Measurements from ENCODE around the gene GRK3.

Gene GRK3

GRCh38 chr22:25629613-25630012, 65.1 kb downstream of the GRK3 start:
- no peak for DNase-seq

DNA sequence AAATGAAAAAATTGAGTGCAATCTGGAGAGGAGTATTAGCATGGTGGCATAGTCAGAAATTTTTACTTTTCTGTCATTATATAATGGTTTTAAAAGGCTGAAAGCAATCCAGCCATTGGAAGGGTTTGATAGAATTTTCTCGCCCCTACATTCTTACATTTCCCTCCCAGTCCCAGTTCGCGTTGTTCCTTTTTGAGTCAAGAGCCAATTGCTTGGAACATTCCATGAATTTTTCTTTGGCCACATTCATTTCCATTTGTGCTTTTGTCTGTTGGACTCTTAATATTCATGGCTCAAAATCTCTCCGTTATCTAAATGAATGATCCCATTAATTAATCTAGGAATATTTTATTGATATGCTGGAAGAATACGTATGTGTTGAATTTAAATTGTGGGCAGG, 66.0 kb downstream of the GRK3 start:
- no peak for DNase-seq

GRCh38 chr22:25636323-25636722, 71.8 kb downstream of the GRK3 start:
- no peak for DNase-seq

GRCh38 chr22:25637032-25637431, 72.6 kb downstream of the GRK3 start:
- no peak for DNase-seq

DNA sequence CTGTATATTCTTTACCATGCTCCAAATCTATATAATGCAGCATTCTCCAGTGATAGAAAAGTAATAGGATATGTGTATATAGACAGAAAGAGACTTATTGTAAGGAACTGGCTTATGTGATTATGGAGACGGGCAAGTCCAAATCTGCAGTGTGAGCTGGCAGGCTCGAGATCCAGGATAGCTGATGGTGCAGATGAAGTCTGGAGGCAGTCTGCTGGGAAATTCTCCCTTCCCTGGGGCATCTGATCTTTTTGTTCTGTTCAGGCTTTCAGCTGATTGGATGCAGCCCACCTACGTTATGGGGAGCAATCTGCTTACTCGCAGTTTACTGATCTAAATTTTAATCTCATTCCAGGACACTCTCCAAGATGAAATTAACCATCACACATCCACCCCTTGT, 73.2 kb downstream of the GRK3 start:
- no peak for DNase-seq

GRCh38 chr22:25638638-25639037, 74.2 kb downstream of the GRK3 start:
- DNase-seq = no peak

DNA sequence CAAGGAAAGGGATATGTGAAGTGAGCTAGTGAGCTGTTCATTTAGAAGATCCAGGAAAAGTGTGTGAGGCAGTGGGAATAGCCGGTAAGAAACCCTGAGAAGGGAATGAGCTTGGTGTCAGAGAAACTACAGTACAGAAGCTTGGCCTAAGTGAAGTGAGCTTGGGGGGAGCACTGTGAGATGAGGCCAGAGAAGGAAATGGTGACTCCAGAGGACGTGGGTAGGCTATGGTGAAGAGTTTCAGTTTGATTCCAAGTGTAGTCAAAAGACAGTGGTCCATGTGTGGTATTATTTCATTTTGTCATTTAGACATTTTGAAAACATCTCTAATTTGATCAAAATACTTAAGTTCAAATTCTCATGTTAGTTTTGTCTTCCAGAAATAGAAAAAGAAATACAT, 77.2 kb downstream of the GRK3 start:
- no peak for DNase-seq

GRCh38 chr22:25643232-25644000, 78.9 kb downstream of the GRK3 start:
- no peak for DNase-seq

GRCh38 chr22:25644122-25644521, 79.6 kb downstream of the GRK3 start:
- no peak for DNase-seq

GRCh38 chr22:25645266-25645665, 80.8 kb downstream of the GRK3 start:
- DNase-seq = no peak

GRCh38 chr22:25645964-25646363, 81.5 kb downstream of the GRK3 start:
- DNase-seq = no peak

GRCh38 chr22:25650833-25651232, 86.4 kb downstream of the GRK3 start:
- no peak for DNase-seq

DNA sequence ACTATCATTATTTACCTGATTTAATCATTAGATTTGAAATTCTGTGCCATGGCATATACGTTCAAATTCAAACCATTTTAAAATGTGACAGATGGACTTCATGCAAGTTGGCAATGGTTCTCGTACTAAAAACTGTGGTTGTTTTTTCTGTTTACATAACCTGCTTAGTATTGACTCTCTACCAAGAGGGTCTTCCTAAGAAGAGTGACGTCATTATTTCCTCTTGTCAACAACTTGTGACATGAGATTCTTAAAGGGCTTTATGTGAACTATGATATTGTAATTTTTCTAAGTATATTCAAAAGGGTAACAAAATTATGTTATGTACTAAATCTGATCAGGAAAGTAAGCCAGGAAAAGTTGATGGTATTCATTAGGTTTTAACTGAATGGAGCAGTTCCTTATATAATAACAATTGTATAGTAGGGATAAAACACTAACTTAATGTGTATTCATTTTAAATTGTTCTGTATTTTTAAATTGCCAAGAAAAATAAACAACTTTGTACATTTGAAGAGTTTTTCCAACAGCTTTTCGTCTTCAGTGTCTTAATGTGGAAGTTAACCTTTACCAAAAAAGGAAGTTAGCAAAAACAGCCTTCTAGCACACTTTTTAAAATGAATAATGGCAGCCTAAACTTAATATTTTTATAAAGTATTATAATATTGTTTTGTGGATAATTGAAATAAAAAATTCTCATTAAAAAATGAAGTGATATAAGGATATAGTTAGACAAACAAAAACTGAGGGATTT, 87.0 kb downstream of the GRK3 start:
- no peak for DNase-seq

GRCh38 chr22:25654676-25655075, 90.2 kb downstream of the GRK3 start:
- DNase-seq = no peak

DNA sequence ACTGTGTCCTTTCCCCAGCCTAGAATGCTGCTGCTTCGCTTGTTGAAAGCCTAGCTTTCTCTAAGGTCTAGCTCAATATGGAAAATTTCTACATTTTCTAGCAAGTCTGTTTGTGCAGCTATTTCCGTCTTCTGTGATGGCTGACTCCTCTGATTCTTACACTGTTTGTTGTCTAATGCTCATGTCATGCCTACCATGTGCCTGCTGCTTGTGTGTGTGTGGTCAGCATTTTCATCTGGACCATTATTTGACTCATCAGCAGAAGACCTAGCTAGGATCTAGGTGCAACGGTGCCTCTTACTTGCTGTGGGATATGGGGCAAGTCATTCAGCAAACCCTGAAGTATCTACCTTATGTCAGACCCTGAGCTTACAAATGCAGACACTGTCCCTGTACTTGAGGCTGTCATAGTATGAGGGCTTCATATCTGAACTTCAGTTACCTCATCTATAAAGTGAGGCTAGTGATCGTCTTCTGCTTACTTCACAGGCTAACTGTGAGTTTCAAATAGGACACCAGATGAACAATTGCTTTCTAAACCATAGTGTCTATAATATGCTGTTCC, 91.0 kb downstream of the GRK3 start:
- no peak for DNase-seq

GRCh38 chr22:25656724-25657123, 92.2 kb downstream of the GRK3 start:
- DNase-seq = no peak

GRCh38 chr22:25658633-25659032, 94.2 kb downstream of the GRK3 start:
- DNase-seq = no peak

GRCh38 chr22:25659413-25659812, 94.9 kb downstream of the GRK3 start:
- DNase-seq = no peak

DNA sequence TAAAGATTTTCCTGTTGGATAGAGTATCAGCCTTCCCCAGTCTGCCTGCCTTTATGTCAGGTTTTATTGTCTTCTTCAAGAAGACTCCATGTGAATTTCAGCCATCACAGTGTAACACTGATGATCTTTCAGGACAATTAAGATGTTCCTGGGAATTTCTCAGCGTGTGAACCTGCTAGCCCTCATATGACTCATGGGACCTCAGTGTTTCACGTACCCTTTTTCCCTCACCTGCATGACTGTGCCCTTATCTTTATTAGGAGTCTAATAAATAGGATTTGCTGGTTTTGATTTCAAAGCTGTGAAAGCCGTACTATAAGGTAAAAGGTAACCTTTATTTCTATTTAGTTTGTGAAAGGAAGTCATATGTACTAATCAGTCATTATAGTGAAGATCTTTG, 95.9 kb downstream of the GRK3 start:
- DNase-seq = no peak

DNA sequence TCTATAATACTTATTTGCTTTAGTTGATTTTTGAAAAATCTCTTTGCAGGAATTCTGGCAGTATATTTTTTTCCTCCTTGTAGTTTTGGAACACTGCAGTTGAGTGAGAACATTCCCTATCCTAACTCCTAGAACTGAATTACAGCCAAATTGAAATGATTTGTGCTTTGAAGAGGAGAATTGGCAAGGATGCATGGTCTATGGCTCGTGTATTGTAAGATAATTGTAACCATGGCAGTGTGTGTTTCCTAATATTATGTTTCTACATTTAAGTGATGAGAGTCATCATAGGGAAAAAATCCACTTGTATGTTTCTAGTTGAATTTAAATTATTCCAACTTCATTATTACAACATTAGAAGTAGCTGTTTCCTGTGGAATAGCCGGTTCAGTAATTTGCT, 96.6 kb downstream of the GRK3 start:
- DNase-seq = no peak

- DNase-seq = no peak
These were observed 99.2 kb downstream of the GRK3 start for GRCh38 chr22:25663654-25664053.

- no peak for DNase-seq
These were observed 101.8 kb downstream of the GRK3 start for GRCh38 chr22:25666308-25666707.

DNA sequence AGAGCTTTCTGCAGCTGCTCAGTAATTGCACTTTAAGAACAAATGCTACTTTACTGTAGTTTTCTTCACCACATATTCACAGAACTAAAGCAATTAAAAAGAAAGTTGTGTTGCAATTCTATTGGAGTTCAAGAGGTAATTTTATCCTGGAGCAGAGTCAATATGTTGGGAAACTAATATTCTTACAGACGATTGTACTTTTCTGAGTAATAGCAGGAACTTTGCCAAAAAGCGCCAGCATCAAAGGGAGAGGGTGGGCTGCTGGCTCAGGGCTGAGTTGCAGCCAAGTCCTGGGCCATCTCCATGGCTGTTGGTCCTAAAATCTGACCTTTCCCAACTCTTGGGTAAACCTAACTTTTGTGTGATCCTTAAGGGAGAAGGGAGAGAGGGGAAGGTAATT, 104.0 kb downstream of the GRK3 start:
- DNase-seq = no peak
